ENCODE measurements around the gene CRHR1.

Gene CRHR1

GRCh38 chr17:45847747-45848146 lies 63.6 kb downstream of the CRHR1 start:
- no peak overlapping the region for H3K4me3 ChIP-seq (ENCODE audit: low read depth, low read length)
- DNase-seq (ENCODE audit: low read depth, low spot score), result no peak
- in situ Hi-C loops (cut with HindIII; ENCODE audit: low sequenced_read_pairs), result no loop called here
- no peak for TF ChIP-seq CTCF (IDR thresholded peaks at IDR 0.05; ENCODE audit: low read depth, low read length)

GRCh38 chr17:45848405-45848804 lies 64.3 kb downstream of the CRHR1 start:
- no peak for TF ChIP-seq CTCF (IDR thresholded peaks at IDR 0.05; ENCODE audit: low read depth, low read length)
- in situ Hi-C loops (cut with HindIII; ENCODE audit: low sequenced_read_pairs), result no loop called here

GRCh38 chr17:45848868-45849535 lies 64.9 kb downstream of the CRHR1 start:
- no peak overlapping the region for H3K4me3 ChIP-seq (ENCODE audit: low read depth, low read length)
- no peak for DNase-seq (ENCODE audit: low read depth, low spot score)
- no peak for TF ChIP-seq CTCF (IDR thresholded peaks at IDR 0.05; ENCODE audit: low read depth, low read length)
- in situ Hi-C loops (cut with HindIII; ENCODE audit: low sequenced_read_pairs), result no loop called here

More at GRCh38 chr17:45848405-45848804, 64.3 kb downstream of the CRHR1 start:
- H3K4me3 ChIP-seq (ENCODE audit: low read depth, low read length), result no peak overlapping the region
- DNase-seq (ENCODE audit: low read depth, low spot score), result no peak

GRCh38 chr17:45849536-45849990 lies 65.4 kb downstream of the CRHR1 start:
- H3K4me3 ChIP-seq (ENCODE audit: low read depth, low read length), result no peak overlapping the region
- no peak for TF ChIP-seq CTCF (IDR thresholded peaks at IDR 0.05; ENCODE audit: low read depth, low read length)
- in situ Hi-C loops (cut with HindIII; ENCODE audit: low sequenced_read_pairs), result no loop called here
- no peak for DNase-seq (ENCODE audit: low read depth, low spot score)

- TF ChIP-seq CTCF (IDR thresholded peaks at IDR 0.05; ENCODE audit: low read depth, low read length), result no peak
- no peak for DNase-seq (ENCODE audit: low read depth, low spot score)
- in situ Hi-C loops (cut with HindIII; ENCODE audit: low sequenced_read_pairs), result no loop called here
- no peak overlapping the region for H3K4me3 ChIP-seq (ENCODE audit: low read depth, low read length)
Measured at GRCh38 chr17:45850011-45850410, 65.9 kb downstream of the CRHR1 start.

- DNase-seq (ENCODE audit: low read depth, low spot score), result no peak
- no peak for TF ChIP-seq CTCF (IDR thresholded peaks at IDR 0.05; ENCODE audit: low read depth, low read length)
- no peak overlapping the region for H3K4me3 ChIP-seq (ENCODE audit: low read depth, low read length)
- in situ Hi-C loops (cut with HindIII; ENCODE audit: low sequenced_read_pairs), result no loop called here
Measured at GRCh38 chr17:45850468-45850867, 66.3 kb downstream of the CRHR1 start.
